ENCODE results near the gene RNF2.

The RNF2 gene

GRCh38 chr1:185068341-185068740 lies 23.0 kb downstream of the RNF2 start:
- Histone ChIP-seq H2AFZ (ENCODE audit: low read depth, low read length) (no peak overlapping the region), H3K36me3 (ENCODE audit: control insufficient read depth in 1 of 2, insufficient read depth in 2 of 2, low read depth in 1 of 2, low read length in 2 of 2) (no peaks in the 10 kb centered on the region), H3K18ac (ENCODE audit: low read depth in 1 of 2, low read length in 2 of 2) (no peak overlapping the region), H3K4me2 (ENCODE audit: low read length, poor library complexity, severe bottlenecking) (no peak overlapping the region), H3K27ac (ENCODE audit: low read length, poor library complexity, severe bottlenecking) (no peak overlapping the region), H2BK15ac (ENCODE audit: low read depth, poor library complexity, severe bottlenecking) (no peak overlapping the region), H4K91ac (ENCODE audit: low read length) (no peak overlapping the region), H3K9ac (ENCODE audit: low read length) (no peak overlapping the region), H3K4me3 (ENCODE audit: insufficient read depth in 1 of 2, low read depth in 1 of 2, low read length in 2 of 2) (no peak overlapping the region), H2BK12ac (ENCODE audit: low read length in 2 of 2) (no peak overlapping the region), H3K9me3 (ENCODE audit: control insufficient read depth, low read length) (no peaks in the 10 kb centered on the region), H4K8ac (ENCODE audit: low read length) (no peak overlapping the region), H2AK5ac (ENCODE audit: low read length, severe bottlenecking) (no peak overlapping the region), H3K14ac (ENCODE audit: low read length in 2 of 2) (no peak overlapping the region), H3K79me1 (replicated peaks; ENCODE audit: low read length, poor library complexity, severe bottlenecking) (peaks cover 21% of the 10 kb centered on the region), H2BK5ac (ENCODE audit: low read depth, low read length, poor library complexity, severe bottlenecking) (no peak overlapping the region), H3K4me1 (ENCODE audit: control insufficient read depth, insufficient read depth, low read depth, low read length) (no peaks in the 10 kb centered on the region), H2BK120ac (ENCODE audit: low read depth, low read length) (no peak overlapping the region), H3K23ac (ENCODE audit: low read length in 2 of 2) (no peak overlapping the region), H3K4ac (ENCODE audit: low read depth in 1 of 2, low read length in 2 of 2) (no peak overlapping the region), H3K27me3 (ENCODE audit: control insufficient read depth in 1 of 2, insufficient read depth in 1 of 2, low read length in 2 of 2) (no peaks in the 10 kb centered on the region)
- no peak for DNase-seq

DNA sequence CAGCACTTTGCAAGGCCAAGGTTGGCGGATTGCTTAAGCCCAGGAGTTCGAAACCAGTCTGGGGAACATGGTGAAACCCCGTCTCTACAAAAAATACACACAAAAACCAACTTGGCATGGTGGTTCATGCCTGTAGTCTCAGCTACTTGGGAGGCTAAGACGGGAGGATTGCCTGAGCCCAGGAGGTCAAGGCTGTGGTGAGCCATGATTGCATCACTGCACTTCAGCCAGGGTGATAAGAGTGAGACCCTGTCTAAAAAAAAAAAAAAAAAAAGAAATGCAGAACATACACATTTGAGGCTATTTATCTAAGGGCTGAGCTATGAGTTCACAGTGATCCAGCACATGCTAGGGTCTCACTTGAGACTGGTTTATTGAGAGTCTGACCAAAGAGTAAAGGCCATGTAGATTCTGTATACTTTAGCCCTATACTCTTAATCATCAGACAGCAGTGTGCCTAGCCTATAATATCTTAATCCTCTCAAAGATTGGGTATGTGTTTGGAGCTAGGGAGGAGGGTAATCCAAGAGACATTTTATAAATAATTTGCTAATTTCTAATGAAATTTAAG lies 23.9 kb downstream of the RNF2 start:
- DNase-seq = no peak
- Histone ChIP-seq H2AK5ac (ENCODE audit: low read length, severe bottlenecking) (no peak overlapping the region), H3K4ac (ENCODE audit: low read depth in 1 of 2, low read length in 2 of 2) (no peak overlapping the region), H3K14ac (ENCODE audit: low read length in 2 of 2) (no peak overlapping the region), H3K4me3 (ENCODE audit: insufficient read depth in 1 of 2, low read depth in 1 of 2, low read length in 2 of 2) (no peak overlapping the region), H3K4me2 (ENCODE audit: low read length, poor library complexity, severe bottlenecking) (no peak overlapping the region), H3K79me1 (replicated peaks; ENCODE audit: low read length, poor library complexity, severe bottlenecking) (peaks cover 21% of the 10 kb centered on the region), H3K18ac (ENCODE audit: low read depth in 1 of 2, low read length in 2 of 2) (no peak overlapping the region), H2AFZ (ENCODE audit: low read depth, low read length) (no peak overlapping the region), H3K36me3 (ENCODE audit: control insufficient read depth in 1 of 2, insufficient read depth in 2 of 2, low read depth in 1 of 2, low read length in 2 of 2) (no peaks in the 10 kb centered on the region), H3K9me3 (ENCODE audit: control insufficient read depth, low read length) (no peaks in the 10 kb centered on the region), H4K91ac (ENCODE audit: low read length) (no peak overlapping the region), H3K9ac (ENCODE audit: low read length) (no peak overlapping the region), H3K27ac (ENCODE audit: low read length, poor library complexity, severe bottlenecking) (no peak overlapping the region), H3K27me3 (ENCODE audit: control insufficient read depth in 1 of 2, insufficient read depth in 1 of 2, low read length in 2 of 2) (no peaks in the 10 kb centered on the region), H3K4me1 (ENCODE audit: control insufficient read depth, insufficient read depth, low read depth, low read length) (no peaks in the 10 kb centered on the region), H2BK12ac (ENCODE audit: low read length in 2 of 2) (no peak overlapping the region), H2BK5ac (ENCODE audit: low read depth, low read length, poor library complexity, severe bottlenecking) (no peak overlapping the region), H2BK15ac (ENCODE audit: low read depth, poor library complexity, severe bottlenecking) (no peak overlapping the region), H4K8ac (ENCODE audit: low read length) (no peak overlapping the region), H3K23ac (ENCODE audit: low read length in 2 of 2) (no peak overlapping the region), H2BK120ac (ENCODE audit: low read depth, low read length) (no peak overlapping the region)
- WGBS = 82% methylated on average over 4 of the region's 4 CpGs

GRCh38 chr1:185070051-185070450 lies 24.7 kb downstream of the RNF2 start:
- no peak overlapping the region for H3K9ac ChIP-seq (ENCODE audit: low read length)
- H4K91ac ChIP-seq (ENCODE audit: low read length) = no peak overlapping the region
- no peaks in the 10 kb centered on the region for H3K9me3 ChIP-seq (ENCODE audit: control insufficient read depth, low read length)
- no peak overlapping the region for H4K8ac ChIP-seq (ENCODE audit: low read length)
- peaks cover 19% of the 10 kb centered on the region for H3K79me1 ChIP-seq (replicated peaks; ENCODE audit: low read length, poor library complexity, severe bottlenecking)
- H2BK5ac ChIP-seq (ENCODE audit: low read depth, low read length, poor library complexity, severe bottlenecking) = no peak overlapping the region
- H2BK12ac ChIP-seq (ENCODE audit: low read length in 2 of 2) = no peak overlapping the region
- no peak overlapping the region for H3K4me3 ChIP-seq (ENCODE audit: insufficient read depth in 1 of 2, low read depth in 1 of 2, low read length in 2 of 2)
- H3K36me3 ChIP-seq (ENCODE audit: control insufficient read depth in 1 of 2, insufficient read depth in 2 of 2, low read depth in 1 of 2, low read length in 2 of 2) = no peaks in the 10 kb centered on the region
- no peak overlapping the region for H3K23ac ChIP-seq (ENCODE audit: low read length in 2 of 2)
- H3K4me2 ChIP-seq (ENCODE audit: low read length, poor library complexity, severe bottlenecking) = no peak overlapping the region
- no peak overlapping the region for H2BK120ac ChIP-seq (ENCODE audit: low read depth, low read length)
- no peak overlapping the region for H2AFZ ChIP-seq (ENCODE audit: low read depth, low read length)
- H3K4me1 ChIP-seq (ENCODE audit: control insufficient read depth, insufficient read depth, low read depth, low read length) = no peaks in the 10 kb centered on the region
- H3K18ac ChIP-seq (ENCODE audit: low read depth in 1 of 2, low read length in 2 of 2) = no peak overlapping the region
- no peaks in the 10 kb centered on the region for H3K27me3 ChIP-seq (ENCODE audit: control insufficient read depth in 1 of 2, insufficient read depth in 1 of 2, low read length in 2 of 2)
- no peak overlapping the region for H3K14ac ChIP-seq (ENCODE audit: low read length in 2 of 2)
- no peak overlapping the region for H3K27ac ChIP-seq (ENCODE audit: low read length, poor library complexity, severe bottlenecking)
- H2BK15ac ChIP-seq (ENCODE audit: low read depth, poor library complexity, severe bottlenecking) = no peak overlapping the region
- H2AK5ac ChIP-seq (ENCODE audit: low read length, severe bottlenecking) = no peak overlapping the region
- H3K4ac ChIP-seq (ENCODE audit: low read depth in 1 of 2, low read length in 2 of 2) = no peak overlapping the region
- no peak for DNase-seq

DNA sequence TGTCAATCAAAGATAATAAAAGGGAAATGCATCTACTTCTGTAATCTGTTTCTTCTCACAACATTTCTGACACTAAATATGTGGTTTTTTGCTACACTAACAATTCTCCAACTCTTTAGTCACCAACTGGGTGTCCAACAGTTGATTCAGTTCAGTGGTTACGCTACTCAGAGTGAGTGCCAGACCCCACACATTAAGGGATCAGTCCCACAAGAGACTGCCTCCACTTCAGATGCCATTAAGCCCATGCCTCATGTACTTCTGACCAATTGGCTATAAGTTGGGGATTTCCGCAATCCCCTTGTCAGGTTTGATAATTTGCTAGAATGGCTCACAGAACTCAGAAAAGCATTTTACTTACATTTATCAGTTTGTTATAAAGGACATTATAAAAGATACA lies 28.4 kb downstream of the RNF2 start:
- Histone ChIP-seq H3K36me3 (ENCODE audit: control insufficient read depth in 1 of 2, insufficient read depth in 2 of 2, low read depth in 1 of 2, low read length in 2 of 2) (no peaks in the 10 kb centered on the region), H3K18ac (ENCODE audit: low read depth in 1 of 2, low read length in 2 of 2) (no peak overlapping the region), H3K4me2 (ENCODE audit: low read length, poor library complexity, severe bottlenecking) (no peak overlapping the region), H2BK120ac (ENCODE audit: low read depth, low read length) (no peak overlapping the region), H2BK15ac (ENCODE audit: low read depth, poor library complexity, severe bottlenecking) (no peak overlapping the region), H4K91ac (ENCODE audit: low read length) (no peak overlapping the region), H3K14ac (ENCODE audit: low read length in 2 of 2) (no peak overlapping the region), H3K27ac (ENCODE audit: low read length, poor library complexity, severe bottlenecking) (peak overlapping the region; percentile 8), H3K79me1 (replicated peaks; ENCODE audit: low read length, poor library complexity, severe bottlenecking) (peaks cover 11% of the 10 kb centered on the region), H3K27me3 (ENCODE audit: control insufficient read depth in 1 of 2, insufficient read depth in 1 of 2, low read length in 2 of 2) (no peaks in the 10 kb centered on the region), H4K8ac (ENCODE audit: low read length) (no peak overlapping the region), H2BK5ac (ENCODE audit: low read depth, low read length, poor library complexity, severe bottlenecking) (no peak overlapping the region), H3K9ac (ENCODE audit: low read length) (no peak overlapping the region), H3K4me1 (ENCODE audit: control insufficient read depth, insufficient read depth, low read depth, low read length) (peaks cover 1% of the 10 kb centered on the region), H3K23ac (ENCODE audit: low read length in 2 of 2) (no peak overlapping the region), H3K9me3 (ENCODE audit: control insufficient read depth, low read length) (no peaks in the 10 kb centered on the region), H2AK5ac (ENCODE audit: low read length, severe bottlenecking) (no peak overlapping the region), H2BK12ac (ENCODE audit: low read length in 2 of 2) (no peak overlapping the region), H2AFZ (ENCODE audit: low read depth, low read length) (no peak overlapping the region), H3K4ac (ENCODE audit: low read depth in 1 of 2, low read length in 2 of 2) (no peak overlapping the region), H3K4me3 (ENCODE audit: insufficient read depth in 1 of 2, low read depth in 1 of 2, low read length in 2 of 2) (no peak overlapping the region)
- peak; percentile 33 for DNase-seq
- 95% methylated on average over 2 of the region's 2 CpGs for WGBS

All from mesenchymal stem cell (in vitro differentiated cells and primary cell).